Uterus (tissue), 4 donors: ENCODE data around the gene DLG1. TPM values are rescaled to one million over a fixed set of nuclear protein-coding genes. Genes with fewer than 3 reads are reported as not detected.
A peak's percentile ranks its signal among the peaks of the same experiment; 100 is the strongest.

Experiments
- DNase-seq, 2 donors: peaks; one replicate each; pipeline ENCODE4 v3.0.0-alpha.2; 2019 to 2020
- H3K27ac ChIP-seq, 2 donors: fragments of 200-600 bp; sonication (generic); 1 replicate in 1 of 2; 2 replicates in 1 of 2; pipeline ENCODE4 v1.5.1; 2016 to 2018
- H3K27me3 ChIP-seq, 2 donors: fragments of 200-600 bp; sonication (generic); one replicate each; pipeline ENCODE4 v1.5.1; 2018 to 2019; ENCODE audit warnings: control low read depth in 1 of 2
- H3K36me3 ChIP-seq, 2 donors: fragments of 200-600 bp; sonication (generic); one replicate each; pipeline ENCODE4 v1.5.1; 2019; ENCODE audit warnings: control low read depth in 1 of 2
- H3K4me1 ChIP-seq, 2 donors: fragments of 200-600 bp; sonication (generic); one replicate each; pipeline ENCODE4 v1.5.1; 2018 to 2019; ENCODE audit warnings: control low read depth in 1 of 2
- H3K4me3 ChIP-seq, 2 donors: fragments of 200-600 bp; sonication (generic); 1 replicate in 1 of 2; 2 replicates in 1 of 2; pipeline ENCODE4 v1.5.1; 2018 to 2019; ENCODE audit warnings: mild to moderate bottlenecking in 1 of 2
- H3K9me3 ChIP-seq, 2 donors: fragments of 200-600 bp; sonication (generic); one replicate each; pipeline ENCODE4 v1.5.1; 2019; ENCODE audit warnings: control low read depth in 1 of 2
- POLR2A ChIP-seq, 2 donors: fragments of 450-650 bp; IDR thresholded peaks; one replicate each; pipeline ENCODE4 v1.6.1; 2016; ENCODE audit warnings: antibody characterized with exemption in 2 of 2, mild to moderate bottlenecking in 1 of 2, moderate library complexity in 1 of 2
- intact Hi-C: fragments of 100-400 bp; cut with DNase I; formaldehyde crosslinking; loops from one replicate; pipeline ENCODE4 v1.15.1; 2023; ENCODE audit warnings: low total_unique reads
- total RNA-seq, 4 donors: library from RNA; depleted of rRNA in 3 of 4; stranded (reverse); fragments of >200 nt in 3 of 4; gene quantifications; one replicate each; pipeline versions ENCODE4 v1.1.0 to v1.2.4, GENCODE V29; 2014 to 2023
- TF ChIP-seq, protein P1 (sequence below), 4 experiments: fragments of 200-600 bp in 2 of 4; fragments of 450-650 bp in 2 of 4; sonication (generic) in 2 of 4; IDR thresholded peaks; one replicate each; pipeline ENCODE4 v1.5.1; 2016 to 2019; ENCODE audit warnings: antibody characterized with exemption in 4 of 4, mild to moderate bottlenecking in 2 of 4, moderate library complexity in 1 of 4
- donor health status: DM: yes; HTN: yes; CAD: no.

The DLG1 gene
- total RNA-seq, 4 donors from 2014 or later, result 24.1 to 139 (median 82.9) TPM

DNA sequence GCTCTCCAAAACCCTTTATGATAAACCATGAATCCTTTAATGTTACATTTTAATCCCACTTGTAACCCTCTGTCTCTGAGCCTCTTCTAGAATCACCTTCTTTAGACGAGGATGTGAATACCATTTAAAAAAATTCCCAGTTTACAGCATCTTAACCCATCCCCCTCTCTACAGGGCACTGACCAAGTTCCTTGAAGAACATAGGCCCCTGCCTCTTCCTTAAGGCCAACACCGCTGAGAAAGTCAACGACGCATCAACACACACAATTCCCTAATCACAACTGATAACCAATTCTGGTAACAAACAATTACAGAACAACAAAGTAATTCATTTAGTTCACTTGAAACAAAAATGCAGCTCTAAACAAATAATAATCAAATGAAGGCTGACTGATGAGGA lies 130.3 kb downstream of the DLG1 start:
- no peak for DNase-seq
- no peak for TF ChIP-seq POLR2A (IDR thresholded peaks at IDR 0.05)
- TF ChIP-seq, protein P1, sequence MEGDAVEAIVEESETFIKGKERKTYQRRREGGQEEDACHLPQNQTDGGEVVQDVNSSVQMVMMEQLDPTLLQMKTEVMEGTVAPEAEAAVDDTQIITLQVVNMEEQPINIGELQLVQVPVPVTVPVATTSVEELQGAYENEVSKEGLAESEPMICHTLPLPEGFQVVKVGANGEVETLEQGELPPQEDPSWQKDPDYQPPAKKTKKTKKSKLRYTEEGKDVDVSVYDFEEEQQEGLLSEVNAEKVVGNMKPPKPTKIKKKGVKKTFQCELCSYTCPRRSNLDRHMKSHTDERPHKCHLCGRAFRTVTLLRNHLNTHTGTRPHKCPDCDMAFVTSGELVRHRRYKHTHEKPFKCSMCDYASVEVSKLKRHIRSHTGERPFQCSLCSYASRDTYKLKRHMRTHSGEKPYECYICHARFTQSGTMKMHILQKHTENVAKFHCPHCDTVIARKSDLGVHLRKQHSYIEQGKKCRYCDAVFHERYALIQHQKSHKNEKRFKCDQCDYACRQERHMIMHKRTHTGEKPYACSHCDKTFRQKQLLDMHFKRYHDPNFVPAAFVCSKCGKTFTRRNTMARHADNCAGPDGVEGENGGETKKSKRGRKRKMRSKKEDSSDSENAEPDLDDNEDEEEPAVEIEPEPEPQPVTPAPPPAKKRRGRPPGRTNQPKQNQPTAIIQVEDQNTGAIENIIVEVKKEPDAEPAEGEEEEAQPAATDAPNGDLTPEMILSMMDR (IDR thresholded peaks at IDR 0.05), result no peak
- Histone ChIP-seq H3K27me3 (no peaks in the 10 kb centered on the region), H3K4me1 (no peaks in the 10 kb centered on the region), H3K9me3 (no peaks in the 10 kb centered on the region), H3K36me3 (no peaks in the 10 kb centered on the region), H3K4me3 (no peak overlapping the region), H3K27ac (no peak overlapping the region)
- intact Hi-C loops, result no loop called here

DNA sequence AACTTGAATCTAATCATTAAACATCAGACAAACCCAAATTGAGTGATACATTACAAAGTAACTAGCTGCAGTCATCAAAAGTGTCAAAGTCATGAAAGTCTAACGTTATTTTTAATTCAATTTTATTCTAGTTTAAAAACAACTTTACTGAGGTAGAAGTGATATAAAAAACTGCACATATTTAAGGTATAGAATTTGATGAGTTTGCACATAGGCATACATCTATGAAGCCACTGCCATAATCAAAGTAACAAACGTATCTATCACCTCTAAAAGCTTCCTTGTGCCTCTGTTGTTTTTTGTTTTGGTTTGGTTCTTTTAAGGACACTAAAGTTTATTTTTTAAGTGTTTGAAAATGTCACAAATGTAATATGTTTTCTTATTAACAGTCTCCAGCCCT lies 130.9 kb downstream of the DLG1 start:
- TF ChIP-seq, protein P1 (IDR thresholded peaks at IDR 0.05), result no peak
- no peak for TF ChIP-seq POLR2A (IDR thresholded peaks at IDR 0.05)
- DNase-seq, result no peak
- H3K27me3 ChIP-seq, result no peaks in the 10 kb centered on the region
- no peak overlapping the region for H3K4me3 ChIP-seq
- no peak overlapping the region for H3K27ac ChIP-seq
- H3K9me3 ChIP-seq, result no peaks in the 10 kb centered on the region
- no peaks in the 10 kb centered on the region for H3K4me1 ChIP-seq
- H3K36me3 ChIP-seq, result no peaks in the 10 kb centered on the region
- intact Hi-C loops, result no loop called here

- intact Hi-C loops, result no loop called here
- no peaks in the 10 kb centered on the region for H3K9me3 ChIP-seq
- no peaks in the 10 kb centered on the region for H3K36me3 ChIP-seq
- H3K27me3 ChIP-seq, result no peaks in the 10 kb centered on the region
- no peak overlapping the region for H3K27ac ChIP-seq
- DNase-seq, result no peak
- H3K4me1 ChIP-seq, result no peaks in the 10 kb centered on the region
- no peak for TF ChIP-seq POLR2A (IDR thresholded peaks at IDR 0.05)
- TF ChIP-seq, protein P1 (IDR thresholded peaks at IDR 0.05), result no peak
- no peak overlapping the region for H3K4me3 ChIP-seq
Measured at GRCh38 chr3:197165890-197166289, 132.5 kb downstream of the DLG1 start.

DNA sequence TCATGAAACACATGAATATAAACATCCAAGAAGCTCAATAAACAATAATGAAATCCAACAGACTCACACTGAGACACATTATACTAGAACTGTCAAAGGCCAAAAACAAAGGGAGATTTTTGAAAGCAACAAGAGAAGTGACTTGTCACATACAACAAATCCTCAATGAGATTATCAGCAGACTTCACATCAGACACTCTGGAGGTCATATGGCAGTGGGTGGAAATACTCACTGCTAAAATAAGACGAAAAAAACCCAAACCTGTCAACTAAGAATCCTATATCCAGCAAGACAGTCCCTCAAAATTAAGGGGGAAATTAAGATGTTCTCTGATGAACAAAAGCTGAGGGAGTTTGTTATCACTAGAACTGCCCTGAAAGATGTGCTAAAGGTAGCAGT lies 143.4 kb downstream of the DLG1 start:
- Histone ChIP-seq H3K36me3 (no peaks in the 10 kb centered on the region), H3K9me3 (peaks cover 0 to 5% of the 10 kb centered on the region in 2 donors), H3K27ac (no peak overlapping the region), H3K27me3 (no peaks in the 10 kb centered on the region), H3K4me3 (no peak overlapping the region), H3K4me1 (no peaks in the 10 kb centered on the region)
- no peak for TF ChIP-seq POLR2A (IDR thresholded peaks at IDR 0.05)
- TF ChIP-seq, protein P1 (IDR thresholded peaks at IDR 0.05), result no peak
- intact Hi-C loops, result no loop called here
- no peak for DNase-seq

DNA sequence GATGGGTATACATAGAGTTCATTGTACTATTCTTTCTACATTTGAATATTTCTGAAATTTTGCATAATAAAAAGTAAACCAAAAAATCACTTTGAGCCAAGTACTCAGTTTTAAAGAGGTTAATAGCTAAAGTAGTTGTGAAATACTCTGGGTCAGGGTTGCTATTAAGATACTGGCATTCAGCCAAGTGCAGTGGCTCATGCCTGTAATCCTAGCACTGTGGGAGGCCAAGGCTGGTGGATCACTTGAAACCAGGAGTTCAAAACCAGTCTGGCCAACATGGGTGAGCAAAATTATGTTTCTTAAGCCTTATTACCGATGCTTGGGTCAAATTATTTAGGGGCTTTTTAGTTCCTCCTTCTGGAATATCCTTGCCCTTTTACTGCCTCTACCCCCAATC lies 146.8 kb downstream of the DLG1 start:
- intact Hi-C loops, result no loop called here
- H3K36me3 ChIP-seq, result no peaks in the 10 kb centered on the region
- TF ChIP-seq, protein P1 (IDR thresholded peaks at IDR 0.05), result no peak
- no peak for TF ChIP-seq POLR2A (IDR thresholded peaks at IDR 0.05)

More for the DNA sequence above, 146.8 kb downstream of the DLG1 start:
- no peaks in the 10 kb centered on the region for H3K4me1 ChIP-seq
- peak in 1 of 2 donors; percentile 26 for DNase-seq
- no peaks in the 10 kb centered on the region for H3K9me3 ChIP-seq
- no peak overlapping the region for H3K27ac ChIP-seq
- H3K27me3 ChIP-seq, result no peaks in the 10 kb centered on the region
- H3K4me3 ChIP-seq, result no peak overlapping the region
